GM19324 (cell line): ENCODE data around the gene MRPS18B.
"Not testable (repeated sequence)": the region's sequence is repeated elsewhere in the genome, so short reads cannot be mapped to it uniquely, and the experiment has no call there.

Experiments
- ATAC-seq: cut with Tn5 transposase; IDR thresholded peaks from one replicate; pipeline ENCODE4 v1.9.1; 2021; ENCODE audit warnings: mild to moderate bottlenecking, moderate library complexity; ENCODE audit not compliant: unreplicated experiment, low FRiP score

The MRPS18B gene

DNA sequence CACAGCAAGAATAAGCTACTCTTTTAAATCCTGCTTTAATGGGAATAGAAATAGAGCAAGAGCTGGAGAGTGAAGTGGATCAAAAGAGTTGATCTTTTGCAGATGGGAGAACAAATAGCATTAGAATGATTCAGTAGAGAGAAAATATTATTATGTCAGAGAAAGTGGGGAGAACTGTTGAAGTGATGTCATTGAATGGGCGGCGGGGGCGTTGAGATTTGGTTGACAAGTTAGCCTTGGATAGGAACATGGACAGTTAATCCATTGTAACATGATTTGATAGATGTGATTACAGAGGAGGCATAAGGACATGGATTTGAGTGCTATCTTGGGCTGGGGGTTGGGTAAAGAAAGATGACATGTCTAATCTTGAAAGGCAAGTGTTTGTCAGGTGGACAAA lies 18.2 kb downstream of the MRPS18B start:
- no peak for ATAC-seq

GRCh38 chr6:30640481-30640880 lies 22.8 kb downstream of the MRPS18B start:
- ATAC-seq = no peak

GRCh38 chr6:30641048-30641447 lies 23.4 kb downstream of the MRPS18B start:
- ATAC-seq = no peak

- ATAC-seq = no peak
Observed at GRCh38 chr6:30643656-30644055, 26.0 kb downstream of the MRPS18B start.

DNA sequence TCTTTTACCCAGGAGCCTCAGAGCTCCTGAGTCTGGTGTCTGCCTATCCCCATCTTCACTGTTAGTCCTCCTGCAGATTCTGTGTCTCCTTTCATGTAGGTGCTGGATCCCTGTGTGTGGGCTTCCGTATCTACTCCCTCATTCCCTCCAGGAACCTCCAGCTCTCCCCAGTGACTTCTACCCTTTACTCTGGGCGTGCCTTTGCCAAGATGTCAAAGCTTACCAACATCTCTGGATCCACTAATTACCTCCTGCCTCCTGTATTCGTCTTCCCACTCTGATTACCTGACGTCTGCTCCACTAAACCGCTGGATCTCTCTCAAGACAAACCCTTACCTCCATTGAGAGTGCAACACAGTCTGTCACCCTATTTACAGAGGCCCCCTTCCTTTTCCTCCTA lies 27.1 kb downstream of the MRPS18B start:
- ATAC-seq = no peak

DNA sequence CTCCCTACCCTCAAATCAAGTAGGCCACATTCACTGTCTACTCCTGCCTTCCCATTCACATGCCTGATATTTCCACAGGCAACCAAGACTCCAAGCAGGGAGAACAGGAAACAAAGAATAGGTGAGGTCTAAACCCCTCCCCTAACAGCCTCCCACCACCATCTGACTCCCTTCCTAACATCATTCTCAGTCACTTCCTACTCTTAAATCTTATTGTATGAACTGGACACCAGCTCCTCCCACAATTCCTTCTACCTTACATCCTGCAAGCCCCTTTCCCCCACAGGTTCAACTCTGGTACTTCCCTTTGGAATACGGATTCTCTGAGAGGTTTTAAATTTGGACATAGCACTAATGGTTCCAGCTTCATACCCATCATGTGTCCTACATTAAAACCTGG lies 28.3 kb downstream of the MRPS18B start:
- ATAC-seq = no peak

GRCh38 chr6:30646450-30647241 lies 29.0 kb downstream of the MRPS18B start, which contains the start of gene C6orf136:
Gene C6orf136, plus strand, starts transcription at chr6:30647133. Its CDS starts 99 bp downstream, at chr6:30647232.
- ATAC-seq = peak; percentile 51

- ATAC-seq = peak; percentile 81
Observed at GRCh38 chr6:30647242-30648116, 29.8 kb downstream of the MRPS18B start.

- no peak for ATAC-seq
Observed at GRCh38 chr6:30651143-30651542, 33.5 kb downstream of the MRPS18B start.

GRCh38 chr6:30654798-30655742 lies 37.4 kb downstream of the MRPS18B start:
- ATAC-seq = no peak

DNA sequence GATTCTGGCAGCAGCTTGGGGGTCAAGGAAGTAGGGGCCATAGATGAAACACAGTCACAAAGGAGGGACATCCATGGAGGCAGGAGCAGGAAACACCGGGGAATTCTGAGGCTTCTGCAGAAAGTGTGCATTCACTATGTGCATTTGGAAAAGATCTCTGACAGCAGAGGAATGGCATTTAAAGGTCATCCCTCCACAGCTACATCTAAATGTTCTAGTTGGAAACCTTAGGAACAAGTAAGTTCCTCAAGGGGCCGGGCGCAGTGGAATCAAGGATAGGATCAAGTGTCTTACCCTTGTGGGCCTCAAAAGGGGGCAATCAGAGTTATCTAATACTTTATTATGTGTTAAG lies 38.1 kb downstream of the MRPS18B start:
- no peak for ATAC-seq

- ATAC-seq = no peak
Observed at GRCh38 chr6:30656513-30656912, 38.9 kb downstream of the MRPS18B start.

DNA sequence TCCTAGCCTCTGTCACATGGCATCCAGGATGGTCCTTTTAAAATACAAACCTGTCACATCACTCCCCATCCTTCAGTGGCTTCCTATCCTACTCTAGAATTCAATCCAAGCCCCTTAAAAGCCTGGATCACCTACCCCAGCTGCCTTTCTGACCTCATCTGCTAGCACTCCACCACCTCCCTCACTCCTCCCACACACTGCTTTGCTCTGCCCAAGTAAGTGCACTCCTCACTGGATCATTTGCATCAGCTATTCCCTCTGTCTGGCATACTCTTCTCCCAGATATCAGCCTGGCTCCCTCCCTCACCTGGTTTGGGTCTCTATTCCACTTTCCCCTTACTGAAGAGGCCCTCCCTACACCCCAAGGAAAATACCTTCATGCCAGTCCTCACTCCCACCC lies 39.8 kb downstream of the MRPS18B start:
- no peak for ATAC-seq

DNA sequence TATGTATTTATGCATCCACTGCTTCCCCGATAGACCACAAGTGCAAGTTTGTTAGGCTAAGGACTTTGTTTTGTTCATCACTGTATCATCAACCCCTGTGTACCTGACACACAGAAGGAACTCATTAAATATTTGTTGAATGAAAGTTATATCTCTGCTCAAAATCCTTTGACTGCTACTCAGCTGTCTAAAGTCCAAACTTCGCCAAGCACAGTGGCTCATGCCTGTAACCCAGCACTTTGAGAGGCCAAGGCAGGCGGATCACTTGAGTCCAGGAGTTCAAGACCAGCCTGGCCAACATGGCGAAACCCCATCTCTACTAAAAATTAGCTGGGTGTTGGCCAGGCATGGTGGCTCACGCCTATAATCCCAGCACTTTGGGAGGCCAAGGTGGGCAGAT lies 40.3 kb downstream of the MRPS18B start:
- not testable (repeated sequence) for ATAC-seq

DNA sequence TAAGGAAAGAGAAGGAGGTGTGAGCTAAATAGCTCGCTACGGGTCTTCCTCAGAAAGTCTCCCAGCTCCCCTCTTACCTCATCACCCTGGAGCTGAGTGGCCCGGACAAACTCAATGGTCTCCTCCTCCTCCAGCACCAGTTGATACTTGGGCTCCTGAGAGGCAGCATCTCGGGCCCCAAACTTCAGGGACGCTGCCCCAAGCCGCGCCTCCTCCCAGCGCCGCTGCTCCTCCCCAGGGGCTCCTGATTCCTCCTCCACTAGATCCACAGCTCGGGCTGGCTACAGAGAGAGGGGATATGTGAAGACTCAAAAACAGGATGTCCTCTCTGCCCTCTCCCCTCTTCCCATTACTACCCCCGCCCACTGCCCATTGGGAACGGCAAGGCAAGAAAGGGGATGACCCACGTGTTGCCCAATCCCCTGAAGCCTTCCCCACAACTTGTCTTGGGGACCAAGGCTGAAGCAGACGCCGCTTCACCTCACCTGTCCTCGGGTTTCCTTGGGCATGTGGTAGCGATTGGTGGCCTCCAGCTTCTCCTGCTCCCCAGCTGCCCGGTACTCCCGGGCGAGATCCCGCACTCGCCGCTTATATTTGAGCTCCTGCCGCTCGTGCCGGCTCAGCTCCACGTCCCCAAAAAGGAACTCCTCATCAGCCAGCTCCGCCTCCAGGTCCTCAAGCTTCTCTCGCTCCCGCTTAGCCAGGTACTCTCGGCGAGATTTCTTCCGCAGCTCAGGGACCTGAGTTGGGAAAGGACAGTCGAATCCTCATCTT lies 47.5 kb downstream of the MRPS18B start:
- ATAC-seq = no peak

DNA sequence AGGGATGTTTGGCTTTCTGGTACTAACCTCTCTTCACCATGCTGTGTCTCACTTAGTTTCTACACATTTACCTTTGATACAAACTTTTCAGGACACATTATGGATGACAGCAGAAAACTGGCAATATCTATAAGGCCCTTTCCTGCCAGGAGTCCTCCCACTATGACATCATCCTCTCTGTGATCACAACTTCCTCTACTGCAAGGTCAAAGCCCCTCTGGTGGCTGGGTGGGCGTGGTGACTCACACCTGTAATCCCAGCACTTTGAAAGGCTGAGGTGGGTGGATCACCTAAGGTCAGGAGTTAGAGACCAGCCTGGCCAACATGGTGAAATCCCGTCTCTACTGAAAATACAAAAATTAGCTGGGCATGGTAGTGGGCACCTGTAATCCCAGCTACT lies 48.7 kb downstream of the MRPS18B start:
- not testable (repeated sequence) for ATAC-seq

DNA sequence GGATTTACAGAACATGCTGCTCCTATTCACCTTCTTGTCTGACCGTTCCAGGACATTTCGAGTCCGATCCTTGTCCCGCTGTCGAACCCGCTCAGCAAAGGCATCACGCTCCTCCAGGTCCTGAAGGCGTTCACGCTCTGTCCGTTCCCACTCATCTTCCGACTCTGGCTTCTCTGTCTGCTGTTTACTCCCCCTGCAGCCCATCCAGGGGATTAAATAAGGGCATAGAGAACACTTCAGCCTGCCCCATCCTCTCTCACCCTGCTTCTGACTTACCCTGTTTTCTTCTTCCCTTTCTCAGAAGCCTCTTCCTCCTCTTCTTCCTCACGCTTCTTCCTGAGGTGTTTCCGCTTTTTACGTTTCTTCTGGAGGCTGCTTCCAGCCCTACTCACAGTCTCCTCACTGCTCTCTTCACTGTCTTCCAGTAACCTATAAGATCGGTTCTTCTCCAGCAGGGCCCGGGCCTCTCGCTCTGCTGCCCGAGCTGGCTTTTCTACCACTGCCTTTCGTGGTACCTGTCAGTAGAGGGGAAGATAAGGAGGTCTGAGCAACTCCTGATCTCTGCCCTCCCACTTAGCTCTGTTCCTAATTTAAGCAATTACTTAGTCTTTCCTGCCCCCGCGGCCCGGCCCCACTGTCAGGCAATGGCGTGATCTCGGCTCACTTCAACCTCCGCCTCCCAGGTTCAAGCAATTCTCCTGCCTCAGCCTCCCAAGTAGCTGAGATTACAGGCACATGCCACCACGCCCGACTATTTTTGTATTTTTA lies 53.3 kb downstream of the MRPS18B start:
- ATAC-seq = no peak

- ATAC-seq = peak; percentile 86
Observed at GRCh38 chr6:30672445-30673253, 55.0 kb downstream of the MRPS18B start, which contains the start of gene DHX16. Gene DHX16, minus strand, starts transcription at chr6:30673006. Its CDS starts 165 bp downstream, at chr6:30672841.
